SK-MEL-5 (cell line): ENCODE measurements around the gene GSE1. TPM values are rescaled to one million over a fixed set of nuclear protein-coding genes. Genes with fewer than 3 reads are reported as not detected.
"Not testable (repeated sequence)": the region's sequence is repeated elsewhere in the genome, so short reads cannot be mapped to it uniquely, and the experiment has no call there.

Source experiments
- DNase-seq: peaks from one replicate; pipeline ENCODE4 v3.0.0-alpha.2; 2016; ENCODE audit warnings: low read depth, low spot score
- in situ Hi-C: cut with HindIII; loops from 2 replicates; pipeline ENCODE4 v1.10.0; 2016; ENCODE audit warnings: low sequenced_read_pairs, high pct_unique_total_duplicates, low pct_unique_long_range_greater_than_20kb
- total RNA-seq: library from RNA; depleted of rRNA; stranded (reverse); fragments of >200 nt; shearing (Covaris generic); gene quantifications from 2 replicates; pipeline ENCODE4 v1.2.3, GENCODE V29; 2014

GSE1 gene
- total RNA-seq, 1 experiment from 2014 or later: 5.8 TPM

- in situ Hi-C loops: no loop called here
- DNase-seq: no peak
These were observed 27.4 kb upstream of the GSE1 start for GRCh38 chr16:85585711-85586110.

- no peak for DNase-seq
These were observed 26.6 kb upstream of the GSE1 start for GRCh38 chr16:85586380-85587104.

DNA sequence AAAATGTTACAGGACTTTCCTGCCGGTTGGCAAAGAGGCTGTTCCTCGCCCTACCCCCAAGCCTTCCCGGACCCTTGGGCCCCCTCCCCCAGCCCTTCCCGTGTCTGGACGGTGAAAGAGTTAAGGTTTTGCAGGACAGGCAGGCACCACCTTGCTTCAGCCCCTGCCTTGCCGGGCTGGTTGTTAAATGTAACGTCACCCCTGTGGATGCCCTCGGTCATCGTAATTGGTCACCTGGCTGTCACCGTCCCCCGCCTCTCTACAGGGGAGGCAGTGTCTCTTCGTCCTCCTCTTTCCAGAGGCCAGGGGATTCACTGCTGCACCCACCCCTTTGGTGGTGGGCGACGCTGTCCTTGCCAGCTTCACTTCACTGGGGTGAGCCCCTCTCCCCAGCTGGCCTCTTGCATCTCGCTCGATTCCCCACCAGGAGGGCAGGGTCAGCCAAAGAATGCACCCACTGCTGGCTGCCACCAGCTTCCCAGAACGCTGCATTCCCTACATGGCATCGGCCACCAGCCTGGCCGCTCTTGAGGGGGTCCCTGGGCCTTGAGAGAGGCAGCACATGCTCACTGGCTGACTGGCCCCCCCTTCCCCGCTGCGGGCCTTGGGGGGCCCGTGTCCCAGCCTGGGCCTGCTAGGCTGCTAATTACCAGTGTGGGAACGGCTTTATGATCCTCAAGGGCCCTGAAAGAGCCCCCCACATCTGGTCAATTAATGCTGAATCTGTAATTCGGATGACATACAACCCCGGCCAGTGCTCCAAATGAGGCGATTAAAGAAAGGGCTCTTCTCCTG is 25.2 kb upstream of the GSE1 start:
- in situ Hi-C loops: no loop called here
- DNase-seq: no peak

More at GRCh38 chr16:85586380-85587104, 26.6 kb upstream of the GSE1 start:
- in situ Hi-C loops: no loop called here

GRCh38 chr16:85588562-85589503 is 24.3 kb upstream of the GSE1 start:
- no peak for DNase-seq
- in situ Hi-C loops: no loop called here

- in situ Hi-C loops: no loop called here
- DNase-seq: no peak
These were observed 23.2 kb upstream of the GSE1 start for GRCh38 chr16:85589688-85590505.

GRCh38 chr16:85590506-85590832 is 22.7 kb upstream of the GSE1 start:
- DNase-seq: no peak
- in situ Hi-C loops: no loop called here

DNA sequence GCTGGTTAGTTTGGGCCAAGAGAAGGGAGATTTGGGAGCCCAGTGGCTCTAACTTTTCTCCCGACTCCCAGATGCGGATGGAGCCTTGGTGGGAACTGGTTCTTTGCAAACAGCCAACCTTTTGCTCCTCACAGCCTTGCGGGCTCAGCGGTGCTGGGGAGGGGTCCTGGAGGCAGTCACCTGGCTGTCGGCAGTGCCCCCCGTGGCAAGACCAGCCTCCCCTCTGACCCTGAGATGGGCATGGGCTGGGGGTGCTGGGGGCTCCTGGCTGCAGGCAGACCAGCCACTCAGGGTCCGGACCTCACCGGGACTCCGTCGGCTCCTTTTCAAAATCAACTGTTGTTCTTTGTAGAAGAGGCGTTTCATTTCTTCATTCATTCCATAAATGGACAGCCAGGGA is 21.7 kb upstream of the GSE1 start:
- no peak for DNase-seq
- in situ Hi-C loops: no loop called here

DNA sequence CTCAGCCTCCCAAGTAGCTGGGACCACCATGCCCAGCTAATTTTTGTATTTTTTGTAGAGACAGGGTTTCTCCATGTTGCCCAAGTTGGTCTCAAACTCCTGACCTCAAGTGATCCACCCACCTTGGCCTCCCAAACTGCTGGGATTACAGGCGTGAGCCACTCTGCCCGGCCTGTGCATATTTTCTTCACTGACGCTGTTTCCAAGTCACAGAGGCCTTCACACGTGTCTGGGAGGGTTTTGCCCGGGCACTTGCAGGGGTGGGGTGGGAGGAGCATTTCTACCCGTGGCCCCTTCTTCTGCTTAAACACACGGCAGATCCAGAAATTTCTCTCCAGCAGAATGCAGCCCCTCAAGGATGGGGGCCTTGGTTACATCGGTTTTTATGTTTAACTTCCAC is 20.8 kb upstream of the GSE1 start:
- in situ Hi-C loops, DNase-seq: not testable (repeated sequence)

DNA sequence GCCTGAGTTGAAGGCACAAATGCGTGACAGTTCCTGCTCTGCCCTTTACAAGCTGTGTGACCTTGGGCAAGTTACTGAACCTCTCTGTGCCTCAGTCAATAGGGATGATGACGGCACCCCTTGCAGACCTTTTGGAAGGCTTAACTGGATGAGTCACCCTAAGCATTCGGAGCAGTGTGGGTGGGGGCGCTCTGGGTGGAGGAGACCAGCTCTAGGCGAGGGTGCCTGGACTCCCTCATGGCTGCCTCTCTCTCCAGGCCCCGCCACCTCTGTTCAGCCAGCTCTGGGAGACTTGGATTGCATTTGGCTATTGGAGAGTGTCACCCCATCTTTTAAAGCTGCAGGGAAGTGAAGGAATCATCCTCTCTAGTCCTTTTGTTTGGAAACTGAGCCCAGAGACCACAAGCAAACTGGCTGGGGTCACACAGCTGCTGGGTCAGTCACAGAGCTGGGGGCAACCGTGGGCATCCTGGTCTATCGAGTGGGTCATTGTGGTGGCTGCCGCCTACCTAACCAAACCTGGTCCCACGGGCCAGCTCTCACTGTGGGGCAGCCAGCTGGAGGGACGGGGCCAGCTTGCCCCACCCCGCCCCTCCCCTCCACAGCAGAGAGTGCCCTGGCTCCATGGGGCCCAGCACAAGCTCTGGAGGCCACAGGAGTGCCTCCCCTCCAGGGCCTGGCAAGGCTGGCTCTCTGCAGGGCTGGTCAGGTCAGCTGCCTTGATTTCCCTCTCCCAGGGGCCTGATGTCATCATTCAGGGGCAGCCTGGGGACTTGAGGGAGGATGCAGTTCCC is 20.2 kb upstream of the GSE1 start:
- in situ Hi-C loops: no loop called here
- no peak for DNase-seq

GRCh38 chr16:85593494-85594221 is 19.5 kb upstream of the GSE1 start:
- in situ Hi-C loops: no loop called here
- DNase-seq: no peak

DNA sequence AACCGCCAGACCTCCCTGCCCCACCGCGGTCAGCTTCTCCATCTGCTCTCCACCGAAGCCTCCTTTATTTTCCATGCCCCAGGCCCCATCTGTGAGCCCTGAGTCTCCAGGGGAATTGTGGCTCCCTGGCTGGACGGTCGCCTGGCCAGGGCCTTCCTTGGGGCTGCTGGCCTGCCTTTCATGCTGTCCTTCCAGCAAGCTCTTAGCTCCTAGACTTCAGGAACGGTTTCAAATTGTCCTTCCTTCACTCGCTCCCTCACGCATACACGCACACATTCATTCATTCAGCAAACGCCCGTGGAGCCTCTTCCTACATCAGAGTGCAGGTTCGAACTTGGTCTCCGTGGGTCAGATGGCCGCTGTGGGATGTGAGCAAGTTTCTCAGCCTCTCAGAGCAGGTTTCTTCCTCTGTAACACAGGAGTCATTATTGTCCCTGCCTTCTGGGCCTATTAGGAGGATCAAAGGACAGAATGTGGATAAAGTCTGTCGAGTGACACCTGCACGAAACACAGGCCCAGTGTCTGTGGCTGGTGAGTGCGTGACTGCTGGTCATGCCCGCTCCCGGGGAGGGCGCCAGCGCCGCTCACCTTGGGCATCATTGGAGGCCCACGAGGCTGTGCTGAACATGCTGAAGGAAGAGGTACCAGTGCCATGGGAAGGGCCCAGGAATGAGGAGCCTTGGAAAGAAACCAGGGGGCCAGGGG is 18.7 kb upstream of the GSE1 start:
- DNase-seq: no peak
- in situ Hi-C loops: no loop called here

GRCh38 chr16:85594978-85595661 is 18.0 kb upstream of the GSE1 start:
- in situ Hi-C loops: no loop called here
- no peak for DNase-seq

DNA sequence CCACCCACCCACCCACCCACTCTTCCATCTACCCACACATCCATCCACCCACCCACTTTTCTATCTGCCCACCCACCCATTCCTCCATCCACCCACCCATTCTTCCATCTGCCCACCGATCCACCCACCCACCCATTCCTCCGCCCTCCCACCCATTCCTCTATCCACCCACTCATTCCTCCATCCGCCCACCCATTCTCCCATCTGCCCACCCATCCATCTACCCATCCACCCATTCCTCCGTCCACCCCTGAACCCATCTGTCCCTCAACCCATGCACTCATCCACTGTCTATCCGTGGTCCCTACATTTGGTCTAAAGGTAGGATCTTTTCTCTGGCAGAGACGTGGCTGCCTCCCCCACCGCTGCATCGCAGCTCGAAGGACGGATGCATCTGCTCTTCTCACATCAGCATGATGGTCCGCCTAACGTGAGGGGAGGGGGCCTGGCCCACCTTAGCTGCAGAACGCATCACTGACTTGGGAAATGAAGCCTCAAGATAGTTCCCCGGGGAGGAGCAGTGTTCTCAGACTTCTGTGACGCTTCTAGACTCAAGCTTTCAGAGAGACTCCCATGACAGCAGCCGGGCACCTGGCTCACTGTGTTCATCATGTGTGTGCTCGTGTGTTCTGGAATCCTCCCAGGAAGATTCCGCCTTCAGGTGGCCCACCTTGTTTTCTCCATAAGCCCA is 17.2 kb upstream of the GSE1 start:
- DNase-seq: no peak
- in situ Hi-C loops: no loop called here

- DNase-seq: no peak
- in situ Hi-C loops: no loop called here
These were observed 15.0 kb upstream of the GSE1 start for GRCh38 chr16:85598141-85598540.

- in situ Hi-C loops: no loop called here
These were observed 13.0 kb upstream of the GSE1 start for GRCh38 chr16:85600078-85600477.

More at GRCh38 chr16:85600078-85600477, 13.0 kb upstream of the GSE1 start:
- DNase-seq: no peak
